Measurements from ENCODE around the gene MEN1.

Gene MEN1

GRCh38 chr11:64845129-64845775, 34.9 kb upstream of the MEN1 start:
- peaks cover 15% of the 10 kb centered on the region for H3K4me1 ChIP-seq (ENCODE audit: control insufficient read depth, insufficient read depth, low read length, unreplicated experiment)
- no peak overlapping the region for H3K27ac ChIP-seq (ENCODE audit: low read depth, low read length)
- no peaks in the 10 kb centered on the region for H3K79me2 ChIP-seq (ENCODE audit: control insufficient read depth, insufficient read depth, low read length, unreplicated experiment)
- H3K27me3 ChIP-seq (ENCODE audit: insufficient read depth, low read length): no peaks in the 10 kb centered on the region
- no peak overlapping the region for H2AFZ ChIP-seq (ENCODE audit: low read length, unreplicated experiment)
- no peaks in the 10 kb centered on the region for H3K36me3 ChIP-seq (ENCODE audit: insufficient read depth, low read length)
- H3K4me3 ChIP-seq (ENCODE audit: low read depth, low read length): peak overlapping the region; percentile 60; the same call in 1 of the 2 replicates

- H3K4me1 ChIP-seq (ENCODE audit: control insufficient read depth, insufficient read depth, low read length, unreplicated experiment): peaks cover 15% of the 10 kb centered on the region
- H3K4me3 ChIP-seq (ENCODE audit: low read depth, low read length): peak within 1 kb of the TSS; percentile 60
- H2AFZ ChIP-seq (ENCODE audit: low read length, unreplicated experiment): peak within 1 kb of the TSS; percentile 53
- H3K27me3 ChIP-seq (ENCODE audit: insufficient read depth, low read length): no peaks in the 10 kb centered on the region
- H3K36me3 ChIP-seq (ENCODE audit: insufficient read depth, low read length): no peaks in the 10 kb centered on the region
- no peak within 1 kb of the TSS for H3K27ac ChIP-seq (ENCODE audit: low read depth, low read length)
- no peaks in the 10 kb centered on the region for H3K79me2 ChIP-seq (ENCODE audit: control insufficient read depth, insufficient read depth, low read length, unreplicated experiment)
These were observed 34.2 kb upstream of the MEN1 start, which contains the start of gene CDC42BPG for GRCh38 chr11:64844330-64845128. TSS of gene CDC42BPG (minus strand) at chr11:64844653. CDS start at chr11:64844569, 84 bp downstream.

GRCh38 chr11:64843686-64844329, 33.5 kb upstream of the MEN1 start:
- peak overlapping the region; percentile 60; the same call in 1 of the 2 replicates for H3K4me3 ChIP-seq (ENCODE audit: low read depth, low read length)

GRCh38 chr11:64842851-64843685, 32.7 kb upstream of the MEN1 start:
- H2AFZ ChIP-seq (ENCODE audit: low read length, unreplicated experiment): no peak overlapping the region
- H3K27ac ChIP-seq (ENCODE audit: low read depth, low read length): no peak overlapping the region

More at GRCh38 chr11:64843686-64844329, 33.5 kb upstream of the MEN1 start:
- H3K36me3 ChIP-seq (ENCODE audit: insufficient read depth, low read length): no peaks in the 10 kb centered on the region
- no peak overlapping the region for H3K27ac ChIP-seq (ENCODE audit: low read depth, low read length)
- no peaks in the 10 kb centered on the region for H3K79me2 ChIP-seq (ENCODE audit: control insufficient read depth, insufficient read depth, low read length, unreplicated experiment)
- H2AFZ ChIP-seq (ENCODE audit: low read length, unreplicated experiment): no peak overlapping the region
- H3K4me1 ChIP-seq (ENCODE audit: control insufficient read depth, insufficient read depth, low read length, unreplicated experiment): peaks cover 15% of the 10 kb centered on the region
- H3K27me3 ChIP-seq (ENCODE audit: insufficient read depth, low read length): no peaks in the 10 kb centered on the region

GRCh38 chr11:64842366-64842759, 32.0 kb upstream of the MEN1 start:
- H3K4me3 ChIP-seq (ENCODE audit: low read depth, low read length): no peak overlapping the region
- H3K79me2 ChIP-seq (ENCODE audit: control insufficient read depth, insufficient read depth, low read length, unreplicated experiment): no peaks in the 10 kb centered on the region
- no peaks in the 10 kb centered on the region for H3K27me3 ChIP-seq (ENCODE audit: insufficient read depth, low read length)
- H2AFZ ChIP-seq (ENCODE audit: low read length, unreplicated experiment): no peak overlapping the region
- H3K4me1 ChIP-seq (ENCODE audit: control insufficient read depth, insufficient read depth, low read length, unreplicated experiment): peaks cover 15% of the 10 kb centered on the region
- no peaks in the 10 kb centered on the region for H3K36me3 ChIP-seq (ENCODE audit: insufficient read depth, low read length)
- H3K27ac ChIP-seq (ENCODE audit: low read depth, low read length): no peak overlapping the region

More at GRCh38 chr11:64842851-64843685, 32.7 kb upstream of the MEN1 start:
- Histone ChIP-seq H3K79me2 (ENCODE audit: control insufficient read depth, insufficient read depth, low read length, unreplicated experiment) (no peaks in the 10 kb centered on the region), H3K27me3 (ENCODE audit: insufficient read depth, low read length) (no peaks in the 10 kb centered on the region), H3K36me3 (ENCODE audit: insufficient read depth, low read length) (no peaks in the 10 kb centered on the region), H3K4me3 (ENCODE audit: low read depth, low read length) (no peak overlapping the region), H3K4me1 (ENCODE audit: control insufficient read depth, insufficient read depth, low read length, unreplicated experiment) (peaks cover 15% of the 10 kb centered on the region)

DNA sequence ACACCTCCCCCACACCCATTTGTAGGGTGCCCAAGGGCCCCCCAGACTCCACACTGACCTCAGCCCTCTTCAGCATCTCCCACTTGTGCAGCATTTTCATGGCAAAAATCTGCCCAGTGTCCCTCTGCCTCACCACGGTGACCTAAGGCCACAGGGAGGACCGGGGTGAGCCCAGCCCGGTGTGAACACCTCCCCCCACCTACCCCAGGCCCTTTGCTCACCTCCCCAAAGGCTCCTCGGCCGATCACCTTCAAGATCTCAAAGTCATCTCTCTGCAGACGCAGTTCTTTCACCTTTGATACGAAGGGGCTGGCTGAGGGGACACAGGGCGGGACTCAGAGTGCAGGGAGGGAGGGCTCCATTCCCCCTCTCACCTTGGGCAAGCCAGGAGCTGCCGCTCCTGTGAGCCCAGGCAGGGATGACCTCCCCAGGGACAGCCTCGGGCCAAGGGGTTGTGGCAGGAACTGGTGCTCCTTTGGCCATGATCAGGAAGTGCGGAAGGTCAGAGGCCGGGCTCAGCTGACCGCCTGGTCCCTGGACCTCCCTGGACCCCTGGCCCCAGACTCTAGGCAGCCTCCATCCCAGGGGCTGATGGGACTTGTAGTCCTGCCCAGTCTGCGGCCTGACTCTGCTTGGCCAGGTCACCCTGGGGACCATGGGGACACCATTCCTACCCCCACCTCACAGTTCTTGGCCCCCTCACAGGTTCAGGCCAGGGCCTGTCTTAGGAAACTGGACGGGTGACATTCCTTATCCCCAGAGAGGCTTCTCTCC, 31.4 kb upstream of the MEN1 start:
- H3K79me2 ChIP-seq (ENCODE audit: control insufficient read depth, insufficient read depth, low read length, unreplicated experiment): no peaks in the 10 kb centered on the region
- H3K27ac ChIP-seq (ENCODE audit: low read depth, low read length): no peak overlapping the region

GRCh38 chr11:64839887-64840782, 29.8 kb upstream of the MEN1 start:
- Histone ChIP-seq H3K79me2 (ENCODE audit: control insufficient read depth, insufficient read depth, low read length, unreplicated experiment) (no peaks in the 10 kb centered on the region), H3K36me3 (ENCODE audit: insufficient read depth, low read length) (no peaks in the 10 kb centered on the region), H3K4me1 (ENCODE audit: control insufficient read depth, insufficient read depth, low read length, unreplicated experiment) (peaks cover 15% of the 10 kb centered on the region), H3K27me3 (ENCODE audit: insufficient read depth, low read length) (no peaks in the 10 kb centered on the region), H3K4me3 (ENCODE audit: low read depth, low read length) (no peak overlapping the region), H2AFZ (ENCODE audit: low read length, unreplicated experiment) (no peak overlapping the region), H3K27ac (ENCODE audit: low read depth, low read length) (no peak overlapping the region)

More for the DNA sequence above, 31.4 kb upstream of the MEN1 start:
- Histone ChIP-seq H3K4me1 (ENCODE audit: control insufficient read depth, insufficient read depth, low read length, unreplicated experiment) (peaks cover 15% of the 10 kb centered on the region), H3K27me3 (ENCODE audit: insufficient read depth, low read length) (no peaks in the 10 kb centered on the region), H2AFZ (ENCODE audit: low read length, unreplicated experiment) (no peak overlapping the region), H3K36me3 (ENCODE audit: insufficient read depth, low read length) (no peaks in the 10 kb centered on the region), H3K4me3 (ENCODE audit: low read depth, low read length) (no peak overlapping the region)

DNA sequence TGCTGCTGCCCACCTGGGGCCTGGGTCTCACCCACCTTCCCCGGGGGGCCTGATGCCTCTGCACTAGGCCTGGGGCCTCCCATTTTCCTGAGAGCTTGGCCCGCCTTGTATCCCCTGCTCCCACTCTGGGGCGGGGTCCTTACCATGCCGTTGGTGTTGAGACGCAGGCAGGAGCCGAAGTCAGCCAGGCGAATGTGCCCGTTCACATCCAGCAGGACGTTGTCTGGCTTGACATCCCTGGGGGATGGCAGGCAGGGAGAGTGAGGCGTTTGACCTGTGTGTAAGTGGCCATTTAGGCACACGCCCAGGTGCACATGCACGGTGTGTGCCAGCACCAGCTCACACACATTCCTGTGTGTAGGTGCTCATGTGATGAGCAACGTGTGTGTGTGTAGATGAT, 29.0 kb upstream of the MEN1 start:
- H3K79me2 ChIP-seq (ENCODE audit: control insufficient read depth, insufficient read depth, low read length, unreplicated experiment): no peaks in the 10 kb centered on the region
- H3K36me3 ChIP-seq (ENCODE audit: insufficient read depth, low read length): no peaks in the 10 kb centered on the region
- H3K4me3 ChIP-seq (ENCODE audit: low read depth, low read length): no peak overlapping the region

More for the DNA sequence above, 29.0 kb upstream of the MEN1 start:
- Histone ChIP-seq H2AFZ (ENCODE audit: low read length, unreplicated experiment) (no peak overlapping the region), H3K27ac (ENCODE audit: low read depth, low read length) (no peak overlapping the region), H3K4me1 (ENCODE audit: control insufficient read depth, insufficient read depth, low read length, unreplicated experiment) (peaks cover 15% of the 10 kb centered on the region), H3K27me3 (ENCODE audit: insufficient read depth, low read length) (no peaks in the 10 kb centered on the region)
